ENCODE data around the gene GOLGB1. TPM values are rescaled to one million over a fixed set of nuclear protein-coding genes. Genes with fewer than 3 reads are reported as not detected.
"Not testable (repeated sequence)": the region's sequence is repeated elsewhere in the genome, so short reads cannot be mapped to it uniquely, and the experiment has no call there.

GOLGB1 gene
- total RNA-seq, 1 experiment from 2014 or later, result 20.5 TPM

DNA sequence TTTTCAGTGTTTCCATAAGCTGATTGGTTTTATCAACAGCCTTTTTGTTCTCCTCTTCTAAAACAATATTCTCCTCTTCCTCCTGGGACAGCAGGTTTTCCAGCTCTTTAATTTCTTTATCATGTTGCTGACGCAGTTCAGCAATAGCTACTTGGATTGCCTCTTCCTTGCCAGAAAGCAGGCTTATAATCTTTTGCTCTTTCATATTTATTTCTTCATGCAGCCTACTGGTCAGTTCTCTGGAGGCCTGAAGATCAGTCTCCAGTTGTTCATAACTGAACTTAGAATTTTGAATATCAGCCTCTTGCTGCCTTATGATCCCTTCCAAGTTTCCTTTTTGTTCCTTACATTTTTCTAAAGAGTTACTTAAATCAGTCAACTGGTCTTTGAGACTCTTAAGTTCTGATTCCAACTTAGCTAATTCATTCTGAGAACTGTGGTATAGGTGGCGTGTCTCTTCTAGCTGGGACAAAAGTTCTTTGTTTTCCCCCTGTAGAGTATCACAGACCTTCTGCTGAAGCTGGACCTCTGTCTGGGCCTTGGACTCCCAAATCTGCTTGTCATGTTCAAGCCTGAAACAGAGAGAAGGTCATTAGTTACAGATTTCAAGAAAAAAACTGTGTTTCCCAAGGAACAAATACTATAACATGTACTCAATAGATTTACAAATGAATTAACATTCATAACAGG, 57.4 kb downstream of the GOLGB1 start:
- no peak for DNase-seq (ENCODE audit: low read depth)

GRCh38 chr3:121690777-121691405, 58.6 kb downstream of the GOLGB1 start:
- no peak for DNase-seq (ENCODE audit: low read depth)

GRCh38 chr3:121688747-121689146, 60.8 kb downstream of the GOLGB1 start:
- DNase-seq (ENCODE audit: low read depth), result not testable (repeated sequence)

- no peak for DNase-seq (ENCODE audit: low read depth)
These were observed 67.7 kb downstream of the GOLGB1 start for GRCh38 chr3:121681792-121682191.

- DNase-seq (ENCODE audit: low read depth), result no peak
These were observed 72.4 kb downstream of the GOLGB1 start for GRCh38 chr3:121677141-121677540.

DNA sequence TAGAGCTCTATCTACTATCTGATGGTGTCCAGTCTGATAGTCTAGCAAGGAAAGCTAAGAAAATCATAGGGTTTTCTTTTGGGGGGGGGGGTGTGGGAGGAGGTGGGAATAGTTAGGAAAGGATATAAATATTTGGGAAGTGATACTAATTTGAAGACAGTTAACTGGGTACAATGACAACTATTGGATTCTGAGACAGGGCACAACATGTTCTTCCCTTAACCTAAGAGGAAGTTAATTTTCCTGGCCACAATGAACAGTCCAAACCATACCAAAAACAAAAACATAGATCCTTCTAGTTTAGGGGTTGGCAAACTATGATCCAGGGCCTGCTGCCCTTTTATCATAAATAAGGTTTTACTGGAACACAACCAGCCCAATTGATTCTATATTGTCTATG, 78.9 kb downstream of the GOLGB1 start:
- DNase-seq (ENCODE audit: low read depth), result no peak

- no peak for DNase-seq (ENCODE audit: low read depth)
These were observed 82.2 kb downstream of the GOLGB1 start for GRCh38 chr3:121667333-121667732.

DNA sequence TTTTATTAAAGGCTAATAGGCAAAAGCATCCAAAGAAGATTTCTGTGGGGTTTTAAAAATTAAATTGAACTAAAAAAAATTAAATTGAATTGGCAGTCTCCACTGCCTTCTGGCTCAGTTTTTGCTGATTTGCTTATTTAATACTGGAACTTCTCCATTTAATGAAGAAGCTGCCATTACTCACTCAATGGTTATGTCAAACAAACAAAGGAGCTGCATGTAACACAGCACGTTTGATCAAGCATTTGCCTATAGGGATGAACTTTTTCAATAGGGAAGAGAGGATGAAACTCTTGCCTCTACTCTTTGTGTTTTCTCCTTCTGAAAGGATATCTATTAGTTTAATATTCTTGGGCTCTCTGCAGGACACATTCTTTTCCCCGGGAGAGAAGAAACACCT, 84.1 kb downstream of the GOLGB1 start:
- DNase-seq (ENCODE audit: low read depth), result no peak

- no peak for DNase-seq (ENCODE audit: low read depth)
These were observed 86.2 kb downstream of the GOLGB1 start for GRCh38 chr3:121663171-121663847.

DNA sequence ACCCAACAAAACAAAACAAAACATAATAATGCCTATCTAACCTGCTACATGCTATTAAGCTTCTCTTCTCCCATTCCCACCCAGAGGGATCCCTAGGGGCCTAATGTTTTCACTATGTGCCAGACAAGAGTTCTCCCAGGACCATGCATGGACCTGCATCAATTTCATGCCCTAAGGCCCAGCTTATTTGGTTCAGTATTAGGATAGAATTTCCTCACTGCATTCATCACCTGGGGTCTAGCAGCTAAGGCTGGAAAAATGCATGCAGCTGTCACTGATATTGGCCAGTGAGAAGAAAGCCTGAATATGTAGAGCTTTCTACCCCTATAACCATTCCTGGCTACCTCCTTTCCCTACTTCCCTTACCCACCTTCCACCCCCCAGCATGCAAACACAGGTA, 86.8 kb downstream of the GOLGB1 start:
- no peak for DNase-seq (ENCODE audit: low read depth)

- DNase-seq (ENCODE audit: low read depth), result peak; percentile 18
These were observed 88.2 kb downstream of the GOLGB1 start for GRCh38 chr3:121661376-121661775.

- DNase-seq (ENCODE audit: low read depth), result peak; percentile 78
These were observed 89.0 kb downstream of the GOLGB1 start, which contains the start of gene HCLS1 for GRCh38 chr3:121660356-121661171. Gene HCLS1 (minus strand): TSS chr3:121660903. CDS start chr3:121658347, 2,556 bp downstream.

DNA sequence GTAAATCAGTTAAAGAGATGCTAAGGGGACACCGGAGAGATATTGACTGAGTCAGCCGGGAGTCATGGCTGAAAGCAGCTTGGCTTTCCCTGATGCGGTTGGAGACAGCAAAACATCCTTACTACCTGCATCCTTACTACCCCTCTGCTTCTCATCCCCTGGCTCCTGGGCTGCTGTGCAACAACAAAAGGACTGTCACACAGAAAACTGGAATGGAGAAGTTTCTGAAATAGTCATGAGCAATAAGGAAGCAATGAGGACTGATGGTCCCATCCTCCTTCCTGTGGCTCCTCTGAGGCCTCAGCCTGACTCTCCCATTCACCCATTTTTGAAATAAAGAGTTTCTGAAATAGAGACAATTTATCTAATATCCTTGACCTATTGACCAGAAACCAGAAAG, 90.0 kb downstream of the GOLGB1 start:
- DNase-seq (ENCODE audit: low read depth), result peak; percentile 10

- DNase-seq (ENCODE audit: low read depth), result no peak
These were observed 90.7 kb downstream of the GOLGB1 start for GRCh38 chr3:121658716-121659435.

- no peak for DNase-seq (ENCODE audit: low read depth)
These were observed 94.8 kb downstream of the GOLGB1 start for GRCh38 chr3:121654493-121655385.

DNA sequence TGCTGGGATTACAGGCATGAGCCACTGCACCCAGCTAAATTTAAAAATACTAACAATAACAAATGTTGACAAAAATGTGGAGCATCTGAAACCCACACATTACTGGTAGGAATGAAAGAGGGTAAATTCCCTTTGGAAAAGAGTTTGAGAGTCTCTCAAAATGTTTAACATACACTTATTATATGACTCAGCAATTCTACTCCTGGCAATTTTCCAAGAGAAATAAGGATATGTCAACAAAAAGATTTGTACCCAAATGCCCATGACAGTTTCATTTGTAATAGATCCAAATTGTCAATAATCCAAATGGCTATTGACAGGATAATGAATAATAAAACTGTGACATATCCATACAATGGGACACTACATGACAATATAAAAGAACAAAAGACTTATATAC, 97.9 kb downstream of the GOLGB1 start:
- peak; percentile 24 for DNase-seq (ENCODE audit: low read depth)

- DNase-seq (ENCODE audit: low read depth), result peak; percentile 28
These were observed 99.9 kb downstream of the GOLGB1 start for GRCh38 chr3:121649645-121650044.

- DNase-seq (ENCODE audit: low read depth), result no peak
These were observed 101.2 kb downstream of the GOLGB1 start for GRCh38 chr3:121648219-121648958.

DNA sequence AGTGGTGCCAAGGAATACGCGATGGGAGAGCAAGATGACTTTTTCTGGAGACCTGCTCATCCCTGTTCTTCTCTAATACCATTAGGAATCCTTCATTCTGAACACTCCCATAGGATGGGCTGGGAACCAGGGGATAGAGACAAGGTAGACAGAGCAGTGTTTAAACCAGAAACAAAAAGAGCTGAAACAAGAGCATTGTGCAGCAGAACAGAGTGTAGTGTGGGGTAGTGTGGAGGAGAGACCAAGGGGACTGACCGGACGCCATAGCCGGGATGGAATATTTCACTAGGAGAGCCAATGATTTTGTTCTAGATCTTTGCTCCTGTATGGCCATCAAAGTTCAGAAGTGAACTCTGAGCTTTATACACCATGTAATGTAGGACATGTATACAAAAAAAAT, 104.5 kb downstream of the GOLGB1 start:
- DNase-seq (ENCODE audit: low read depth), result no peak
